GM19023 (cell line): Measurements from ENCODE around the gene RASSF6.
"Not testable (repeated sequence)": the region's sequence is repeated elsewhere in the genome, so short reads cannot be mapped to it uniquely, and the experiment has no call there.

Source experiments
- ATAC-seq: cut with Tn5 transposase; IDR thresholded peaks from one replicate; pipeline ENCODE4 v1.9.1; 2021; ENCODE audit warnings: mild to moderate bottlenecking, moderate library complexity; ENCODE audit not compliant: unreplicated experiment

RASSF6 gene

GRCh38 chr4:73620115-73620792 is at the start of gene RASSF6:
Gene RASSF6 (minus strand): TSS chr4:73620436. CDS start chr4:73611795, 8,641 bp downstream.
- peak; percentile 96 for ATAC-seq

- no peak for ATAC-seq
These were observed 49.4 kb upstream of the RASSF6 start for GRCh38 chr4:73669410-73670183.

- ATAC-seq, result no peak
These were observed 48.6 kb upstream of the RASSF6 start for GRCh38 chr4:73668782-73669201.

- ATAC-seq, result not testable (repeated sequence)
These were observed 45.7 kb upstream of the RASSF6 start for GRCh38 chr4:73665924-73666323.

GRCh38 chr4:73664470-73664869 is 44.2 kb upstream of the RASSF6 start:
- ATAC-seq, result no peak

- no peak for ATAC-seq
These were observed 43.3 kb upstream of the RASSF6 start for GRCh38 chr4:73663576-73663975.

- peak; percentile 64 for ATAC-seq
These were observed 42.7 kb upstream of the RASSF6 start for GRCh38 chr4:73662709-73663546.

GRCh38 chr4:73661646-73662119 is 41.4 kb upstream of the RASSF6 start:
- ATAC-seq, result no peak

- ATAC-seq, result no peak
These were observed 40.6 kb upstream of the RASSF6 start for GRCh38 chr4:73660808-73661207.

- peak; percentile 85 for ATAC-seq
These were observed 33.5 kb upstream of the RASSF6 start for GRCh38 chr4:73653695-73654106.

GRCh38 chr4:73650250-73650649 is 30.0 kb upstream of the RASSF6 start:
- ATAC-seq, result no peak

GRCh38 chr4:73648478-73648877 is 28.2 kb upstream of the RASSF6 start:
- ATAC-seq, result no peak

- ATAC-seq, result no peak
These were observed 25.9 kb upstream of the RASSF6 start for GRCh38 chr4:73646117-73646516.

- ATAC-seq, result no peak
These were observed 11.5 kb upstream of the RASSF6 start for GRCh38 chr4:73631565-73632226.

- not testable (repeated sequence) for ATAC-seq
These were observed 8.6 kb upstream of the RASSF6 start for GRCh38 chr4:73628834-73629233.

GRCh38 chr4:73621357-73621756 is 1.1 kb upstream of the RASSF6 start:
- ATAC-seq, result no peak

GRCh38 chr4:73619346-73619745 is 890 bp downstream of the RASSF6 start:
- no peak for ATAC-seq

- ATAC-seq, result no peak
These were observed 3.0 kb downstream of the RASSF6 start for GRCh38 chr4:73617256-73617655.

GRCh38 chr4:73615613-73616012 is 4.6 kb downstream of the RASSF6 start:
- no peak for ATAC-seq

GRCh38 chr4:73614311-73614867 is 5.8 kb downstream of the RASSF6 start:
- ATAC-seq, result no peak
